Measurements from ENCODE around the gene APBA2. TPM values are rescaled to one million over a fixed set of nuclear protein-coding genes. Genes with fewer than 3 reads are reported as not detected.

APBA2 gene
- total and polyA plus RNA-seq, 3 donors from 2014 or later: 18.5 to 37.7 (median 29.5) TPM

- TF ChIP-seq CTCF (IDR thresholded peaks at IDR 0.05) (no peak), POLR2A (IDR thresholded peaks at IDR 0.05) (no peak)
- intact Hi-C loops (cut with DNase I; ENCODE audit: low total_unique reads): no loop called here
- peaks cover 4% of the 10 kb centered on the region for H3K4me1 ChIP-seq
These were observed 5.1 kb downstream of the APBA2 start for GRCh38 chr15:28890711-28891495.

GRCh38 chr15:28891588-28891987, 5.8 kb downstream of the APBA2 start:
- DNase-seq: no peak
- Histone ChIP-seq H3K4me3 (no peak overlapping the region), H3K27ac (no peak overlapping the region), H3K27me3 (no peaks in the 10 kb centered on the region), H3K4me1 (peaks cover 3% of the 10 kb centered on the region), H3K36me3 (ENCODE audit: low read depth, missing control alignments) (no peaks in the 10 kb centered on the region), H3K9me3 (no peaks in the 10 kb centered on the region)
- intact Hi-C loops (cut with DNase I; ENCODE audit: low total_unique reads): no loop called here
- no peak for TF ChIP-seq POLR2A (IDR thresholded peaks at IDR 0.05)
- TF ChIP-seq CTCF (IDR thresholded peaks at IDR 0.05): no peak
- WGBS, 2 donors: 91 to 94% methylated on average over 6 of the region's 6 CpGs

More at GRCh38 chr15:28890711-28891495, 5.1 kb downstream of the APBA2 start:
- H3K27ac ChIP-seq: no peak overlapping the region
- H3K9me3 ChIP-seq: no peaks in the 10 kb centered on the region
- H3K4me3 ChIP-seq: no peak overlapping the region
- WGBS, 2 donors: 88 to 92% methylated on average over 15 of the region's 15 CpGs
- DNase-seq: no peak
- no peaks in the 10 kb centered on the region for H3K36me3 ChIP-seq (ENCODE audit: low read depth, missing control alignments)
- H3K27me3 ChIP-seq: no peaks in the 10 kb centered on the region

GRCh38 chr15:28892789-28893610, 7.2 kb downstream of the APBA2 start:
- Histone ChIP-seq H3K4me3 (no peak overlapping the region), H3K9me3 (no peaks in the 10 kb centered on the region), H3K36me3 (ENCODE audit: low read depth, missing control alignments) (no peaks in the 10 kb centered on the region), H3K4me1 (no peaks in the 10 kb centered on the region), H3K27ac (no peak overlapping the region), H3K27me3 (no peaks in the 10 kb centered on the region)
- whole genome bisulfite sequencing, 2 donors: 65 to 69% methylated on average over 9 to 12 of the region's 12 CpGs
- intact Hi-C loops (cut with DNase I; ENCODE audit: low total_unique reads): no loop called here
- no peak for TF ChIP-seq CTCF (IDR thresholded peaks at IDR 0.05)
- TF ChIP-seq POLR2A (IDR thresholded peaks at IDR 0.05): no peak
- DNase-seq: no peak

- intact Hi-C loops (cut with DNase I; ENCODE audit: low total_unique reads): no loop called here
- 64 to 81% methylated on average over 13 of the region's 13 CpGs for WGBS, 2 donors
- H3K27ac ChIP-seq: no peak overlapping the region
- TF ChIP-seq CTCF (IDR thresholded peaks at IDR 0.05) (no peak), POLR2A (IDR thresholded peaks at IDR 0.05) (no peak)
- no peak overlapping the region for H3K4me3 ChIP-seq
- H3K4me1 ChIP-seq: no peaks in the 10 kb centered on the region
- no peak for DNase-seq
- H3K9me3 ChIP-seq: no peaks in the 10 kb centered on the region
- no peaks in the 10 kb centered on the region for H3K27me3 ChIP-seq
- no peaks in the 10 kb centered on the region for H3K36me3 ChIP-seq (ENCODE audit: low read depth, missing control alignments)
These were observed 8.9 kb downstream of the APBA2 start for GRCh38 chr15:28894631-28895030.
